HG02970 (cell line): ENCODE data around the gene PLXNA4.

Source experiments
- ATAC-seq: cut with Tn5 transposase; IDR thresholded peaks from one replicate; pipeline ENCODE4 v1.9.1; 2021; ENCODE audit warnings: mild to moderate bottlenecking, moderate library complexity, moderate number of reproducible peaks; ENCODE audit not compliant: unreplicated experiment, low FRiP score

PLXNA4 gene

DNA sequence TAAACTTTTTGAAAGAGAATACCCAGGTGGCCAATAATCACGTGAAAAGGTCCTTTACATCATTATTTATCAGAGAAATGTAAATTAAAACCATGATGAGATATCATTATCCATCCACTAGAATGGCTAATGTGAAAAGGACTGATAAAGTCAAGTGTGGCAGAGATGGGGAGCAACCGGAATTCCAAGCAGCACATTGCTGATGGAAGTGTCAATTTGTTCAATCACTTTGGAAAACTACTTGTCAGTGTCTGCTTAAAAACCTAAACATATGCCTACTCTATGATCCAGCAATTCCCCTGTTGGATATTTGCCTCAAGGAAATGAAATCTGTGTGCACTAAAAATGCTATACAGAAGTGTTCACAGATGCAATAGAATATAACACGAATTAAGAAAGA is 465.6 kb downstream of the PLXNA4 start:
- ATAC-seq, result no peak

DNA sequence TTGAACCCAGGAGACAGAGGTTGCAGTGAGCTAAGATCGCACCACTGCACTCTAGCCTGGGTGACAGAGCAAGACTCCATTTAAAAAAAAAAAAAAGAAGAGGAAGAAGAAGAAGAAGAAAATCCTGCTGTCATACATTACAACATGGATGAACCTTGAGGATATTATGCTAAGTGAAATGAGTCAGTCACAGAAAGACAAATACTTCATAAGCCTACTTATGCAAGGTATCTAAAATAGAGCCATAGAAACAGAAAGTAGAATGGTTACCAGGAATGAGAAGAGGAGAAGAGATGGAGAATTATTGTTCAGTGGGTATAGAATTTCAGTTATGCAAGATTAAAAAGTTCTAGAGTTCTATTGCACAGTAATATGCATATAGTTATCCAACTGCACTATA is 466.5 kb downstream of the PLXNA4 start:
- no peak for ATAC-seq

DNA sequence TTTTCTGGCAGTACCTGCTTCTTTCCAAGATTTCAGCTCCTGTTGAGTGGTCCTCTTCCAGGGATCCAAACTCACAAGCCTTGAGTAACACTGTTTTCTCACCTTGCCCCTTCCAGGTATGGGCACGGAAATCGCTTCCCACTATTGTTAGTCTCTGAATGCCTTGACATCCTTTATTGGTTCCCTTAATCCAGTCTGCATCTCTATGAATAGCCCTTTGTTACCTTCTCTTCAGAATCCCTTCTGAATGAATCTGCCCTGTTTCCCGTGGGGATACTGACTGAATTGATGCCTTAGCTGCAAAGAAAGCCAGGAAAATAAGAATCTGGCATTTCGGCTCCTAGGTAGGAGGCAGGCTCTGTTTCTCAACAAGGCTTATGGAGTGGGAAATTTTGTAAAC is 467.7 kb downstream of the PLXNA4 start:
- no peak for ATAC-seq

DNA sequence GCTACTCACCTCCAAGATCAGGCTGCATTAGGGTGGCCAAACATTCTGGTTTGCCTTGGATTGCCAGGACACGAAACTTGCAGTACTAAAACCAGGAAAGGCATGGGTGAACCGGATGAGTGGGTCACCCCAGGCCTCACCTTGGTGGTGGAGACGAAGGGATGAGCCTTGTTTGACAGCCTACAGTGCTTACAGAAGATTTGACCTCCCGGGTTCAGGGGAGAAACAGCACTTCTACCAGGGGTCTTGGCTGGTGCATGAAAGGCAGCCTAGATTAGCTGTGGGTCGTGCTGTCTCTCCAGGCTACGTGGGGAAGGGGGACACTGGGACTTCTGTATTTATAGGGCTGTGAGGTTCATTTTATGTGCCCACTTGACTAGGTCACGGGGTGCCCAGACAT is 469.8 kb downstream of the PLXNA4 start:
- ATAC-seq, result no peak

DNA sequence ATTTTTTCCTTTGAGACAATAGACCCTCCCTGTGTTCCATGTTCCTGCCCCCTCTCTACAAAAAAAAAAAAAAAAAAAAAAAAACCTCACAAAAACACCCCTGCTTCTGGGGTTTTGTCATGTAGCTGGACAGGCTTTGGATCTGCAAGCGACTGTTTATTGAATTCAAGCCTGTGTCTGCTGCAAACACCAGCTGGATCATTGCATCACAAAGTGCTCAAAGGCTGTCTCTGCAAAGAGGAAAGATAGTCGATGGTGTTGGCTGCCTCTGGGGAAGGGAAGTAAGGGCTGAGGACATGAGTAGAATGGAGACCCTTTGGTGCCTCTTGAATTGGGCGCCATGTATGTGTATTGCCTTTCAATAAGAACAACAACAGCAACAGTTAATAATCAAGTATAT is 471.2 kb downstream of the PLXNA4 start:
- no peak for ATAC-seq

- no peak for ATAC-seq
Observed at GRCh38 chr7:132103718-132104117, 472.6 kb downstream of the PLXNA4 start.

DNA sequence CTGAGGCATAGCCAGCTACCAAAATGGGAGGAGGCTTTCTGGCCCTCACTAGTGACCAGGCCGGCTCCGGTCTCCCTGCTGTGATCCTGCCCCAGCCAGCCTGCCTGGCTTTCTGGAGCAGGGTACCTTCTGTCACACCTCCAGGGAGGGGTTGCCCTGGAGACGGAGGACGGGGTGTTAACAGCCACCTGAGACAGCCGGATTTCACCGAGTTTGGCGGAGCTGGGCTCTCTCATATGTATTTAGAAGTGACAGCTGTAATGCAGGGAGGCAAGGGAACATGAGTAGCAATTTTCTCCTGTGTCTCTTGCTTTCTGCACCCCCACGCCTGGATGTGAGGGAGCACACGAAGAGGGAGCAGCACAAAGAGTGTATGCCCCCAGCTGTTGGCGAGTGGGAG is 473.3 kb downstream of the PLXNA4 start:
- no peak for ATAC-seq

- ATAC-seq, result no peak
Observed at GRCh38 chr7:132102391-132102790, 473.9 kb downstream of the PLXNA4 start.

DNA sequence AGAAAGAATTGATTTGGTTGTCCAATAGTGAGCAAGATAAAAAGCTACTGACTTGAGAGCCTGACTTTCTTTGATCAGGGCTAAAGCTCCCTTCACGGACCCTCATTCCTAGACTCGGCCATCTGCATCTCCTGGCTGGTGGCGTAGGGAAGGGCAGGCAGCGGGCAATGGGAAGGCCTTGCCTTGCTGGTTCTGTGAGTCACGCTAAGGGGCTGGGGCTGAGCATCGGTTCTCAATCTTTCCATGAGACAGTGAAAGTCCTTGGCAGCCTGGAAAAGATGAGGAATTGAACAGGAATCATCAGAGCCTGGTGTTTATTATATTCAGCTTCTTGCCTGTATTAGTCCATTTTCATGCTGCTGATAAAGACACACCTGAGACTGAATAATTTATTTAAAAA is 475.3 kb downstream of the PLXNA4 start:
- no peak for ATAC-seq

- no peak for ATAC-seq
Observed at GRCh38 chr7:132100483-132100882, 475.8 kb downstream of the PLXNA4 start.

GRCh38 chr7:132099163-132099562 is 477.1 kb downstream of the PLXNA4 start:
- no peak for ATAC-seq

DNA sequence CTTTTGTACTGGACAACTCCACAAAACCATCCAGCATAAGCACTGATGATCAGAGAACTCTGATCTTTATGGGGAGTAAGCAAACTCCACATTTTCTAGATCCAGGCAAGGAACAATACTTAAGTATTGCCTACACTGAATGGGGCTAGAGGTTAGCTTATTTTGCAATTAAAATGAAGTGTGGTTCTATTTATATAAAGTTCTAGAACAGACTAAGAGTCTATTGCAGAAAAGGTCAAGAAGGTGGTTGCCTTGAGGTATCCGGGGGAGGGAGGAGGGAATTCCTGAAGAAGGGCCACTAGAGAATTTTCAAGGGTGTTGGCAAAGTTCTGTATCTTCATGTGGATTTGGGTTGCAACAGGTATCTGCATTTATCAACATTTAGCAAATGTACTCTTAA is 477.9 kb downstream of the PLXNA4 start:
- no peak for ATAC-seq

GRCh38 chr7:132097550-132098134 is 478.6 kb downstream of the PLXNA4 start:
- no peak for ATAC-seq

DNA sequence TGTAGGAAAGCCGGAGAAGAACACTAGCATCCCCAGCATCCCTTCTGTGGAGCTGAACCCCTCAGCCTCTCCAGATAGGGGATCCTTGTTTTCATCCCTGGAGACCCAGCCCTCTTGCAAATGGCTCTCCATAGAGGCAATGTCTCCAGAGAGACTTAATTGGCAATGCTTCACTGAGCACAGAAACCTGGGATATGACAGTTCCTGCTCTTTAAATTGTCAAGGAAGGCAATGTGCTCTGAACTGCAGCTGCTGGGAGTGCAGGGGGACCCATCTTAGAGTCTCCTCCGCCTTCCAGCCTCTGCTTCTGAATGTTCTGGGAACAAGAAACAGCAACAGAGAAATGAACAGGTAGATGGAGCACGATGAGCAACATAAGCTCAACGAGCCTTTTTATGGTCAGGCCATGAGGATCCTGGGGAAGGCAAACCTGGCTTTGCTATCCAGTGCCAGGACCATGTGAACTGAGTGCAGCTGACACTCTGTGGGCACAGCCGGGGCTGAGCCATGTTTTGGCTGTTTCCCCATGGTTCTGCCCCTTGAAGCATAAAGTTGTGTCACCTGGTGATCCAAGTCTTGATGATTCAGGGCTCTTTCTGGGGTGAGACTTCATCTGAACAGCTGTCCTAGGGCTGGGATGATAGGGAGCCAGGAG is 481.0 kb downstream of the PLXNA4 start:
- no peak for ATAC-seq

DNA sequence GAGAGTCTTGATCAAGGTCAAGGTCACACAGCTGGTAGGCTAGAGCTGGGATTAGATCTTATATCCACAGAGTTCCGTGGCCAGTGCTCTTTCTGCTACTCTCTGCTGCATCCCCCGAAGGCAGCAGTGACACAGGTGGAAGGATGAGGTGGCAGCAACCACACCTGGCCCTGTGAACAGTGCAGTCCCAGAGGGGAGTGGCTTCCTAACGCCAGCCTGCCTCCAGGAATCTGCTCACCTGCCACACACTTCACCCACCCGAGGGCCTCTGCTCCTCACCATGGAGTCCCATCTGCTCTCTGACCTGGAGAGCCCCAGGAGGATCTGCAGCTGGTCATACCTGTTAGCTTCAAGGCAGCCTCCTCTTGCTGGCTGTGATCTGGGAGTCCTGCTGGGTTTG is 484.2 kb downstream of the PLXNA4 start:
- ATAC-seq, result no peak

DNA sequence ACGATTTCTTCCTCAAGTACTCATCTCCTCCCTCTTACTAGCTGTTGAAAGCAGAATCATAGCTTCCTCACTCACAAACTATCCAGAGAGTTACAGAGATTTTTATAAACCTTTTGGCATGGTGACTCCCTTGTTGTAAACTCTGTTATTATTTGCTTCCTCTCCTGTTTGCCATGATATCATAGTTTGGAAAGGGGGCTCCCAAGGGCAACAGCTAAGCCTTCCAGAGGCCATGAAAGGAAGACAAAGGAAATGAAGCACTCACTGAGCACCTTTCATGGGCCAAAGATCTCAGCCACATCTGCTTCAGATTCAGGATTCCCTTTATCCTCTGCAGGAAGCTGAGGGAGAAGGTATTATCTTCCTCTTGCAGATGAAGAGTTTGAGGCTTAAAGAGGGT is 484.6 kb downstream of the PLXNA4 start:
- no peak for ATAC-seq

DNA sequence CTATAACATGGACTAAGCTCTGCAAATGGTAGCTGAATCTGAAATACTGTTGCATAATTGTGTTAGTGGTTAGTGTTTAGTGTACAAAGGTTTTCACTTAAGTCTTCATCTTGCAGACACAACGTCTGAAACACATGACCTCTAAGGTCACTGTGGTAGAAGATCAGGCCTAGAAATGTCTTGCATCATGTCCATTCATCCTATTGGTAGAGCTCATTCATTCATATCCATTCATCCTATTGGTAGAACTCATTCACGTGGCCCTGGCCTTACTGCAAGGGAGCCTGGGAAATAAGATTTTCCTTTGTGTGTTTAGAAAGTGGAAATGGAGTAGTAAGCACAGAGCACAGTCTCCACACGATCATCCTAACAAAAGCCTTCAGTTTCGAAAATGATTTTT is 485.8 kb downstream of the PLXNA4 start:
- no peak for ATAC-seq

DNA sequence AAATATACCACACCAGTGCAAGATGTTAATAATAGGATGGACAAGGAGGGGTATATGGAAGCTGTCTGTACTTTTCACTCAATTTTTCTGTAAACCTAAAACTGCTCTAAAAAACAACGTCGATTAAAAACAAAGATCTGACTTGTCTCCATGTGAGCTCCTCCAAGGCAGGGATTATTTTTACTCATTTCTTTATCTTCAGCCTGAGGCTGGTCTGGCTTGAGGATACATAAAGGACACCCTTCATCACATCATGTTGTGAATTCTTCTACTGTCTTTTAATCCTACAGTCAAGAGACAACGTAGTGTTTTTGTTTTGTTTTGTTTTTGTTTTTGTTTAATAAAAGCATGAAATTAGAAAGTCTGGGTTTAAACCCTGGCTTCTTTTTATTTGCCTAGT is 486.9 kb downstream of the PLXNA4 start:
- no peak for ATAC-seq

GRCh38 chr7:132087421-132087820 is 488.8 kb downstream of the PLXNA4 start:
- no peak for ATAC-seq

DNA sequence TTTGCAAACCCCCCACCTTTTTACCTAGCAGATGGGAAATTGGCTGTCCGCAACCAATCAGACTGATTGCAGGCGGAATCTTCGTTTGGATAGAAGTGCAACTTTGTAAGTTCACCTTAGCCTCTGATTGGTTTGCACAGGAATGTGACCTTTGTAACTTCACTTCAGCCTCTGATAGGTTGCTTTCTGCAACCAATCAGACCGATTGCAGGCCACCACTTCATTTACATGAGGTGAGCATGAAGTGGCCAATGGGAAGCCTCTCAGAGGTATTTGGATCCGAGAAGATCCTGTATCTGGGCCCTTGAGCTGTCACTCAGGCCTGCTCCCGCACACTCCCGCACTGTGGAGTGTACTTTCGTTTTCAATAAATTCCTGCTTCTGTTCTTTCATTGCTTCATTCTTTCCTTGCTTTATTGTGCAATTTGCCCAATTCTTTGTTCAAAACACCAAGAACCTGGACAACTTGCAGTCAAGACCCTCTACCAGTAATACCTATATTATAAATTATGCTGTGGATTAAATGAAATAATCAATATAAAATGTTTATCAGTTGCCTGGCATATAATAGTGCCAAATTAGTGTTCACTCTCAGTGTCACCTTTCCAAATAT is 491.4 kb downstream of the PLXNA4 start:
- no peak for ATAC-seq

DNA sequence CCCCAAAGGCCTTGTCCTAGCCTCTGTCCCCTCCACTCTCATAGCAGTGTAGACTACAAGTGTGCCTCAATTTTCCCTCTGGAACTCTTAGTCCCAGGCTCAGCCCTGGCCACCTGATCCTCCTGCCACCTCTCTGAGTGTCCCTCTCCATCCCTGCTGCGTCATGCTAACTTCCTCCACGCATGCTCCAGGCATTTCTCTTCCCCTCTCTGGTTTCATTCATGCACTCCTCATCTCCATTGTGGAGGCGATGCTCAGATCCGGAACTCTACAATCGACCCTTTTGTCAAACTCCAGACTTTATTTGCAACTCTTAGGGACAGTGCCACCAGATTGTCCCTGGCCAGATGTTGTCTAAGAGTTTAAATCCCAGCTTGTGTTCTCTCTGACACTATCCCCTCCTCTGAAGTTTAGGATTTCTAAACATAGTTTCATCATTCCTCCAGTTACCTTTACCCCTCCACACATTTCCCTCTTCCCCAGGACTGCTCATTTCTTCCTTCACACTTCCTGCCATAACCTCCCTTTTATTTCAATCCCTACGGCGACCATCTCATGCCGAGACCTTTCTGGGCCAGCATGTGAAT is 492.6 kb downstream of the PLXNA4 start:
- ATAC-seq, result no peak

DNA sequence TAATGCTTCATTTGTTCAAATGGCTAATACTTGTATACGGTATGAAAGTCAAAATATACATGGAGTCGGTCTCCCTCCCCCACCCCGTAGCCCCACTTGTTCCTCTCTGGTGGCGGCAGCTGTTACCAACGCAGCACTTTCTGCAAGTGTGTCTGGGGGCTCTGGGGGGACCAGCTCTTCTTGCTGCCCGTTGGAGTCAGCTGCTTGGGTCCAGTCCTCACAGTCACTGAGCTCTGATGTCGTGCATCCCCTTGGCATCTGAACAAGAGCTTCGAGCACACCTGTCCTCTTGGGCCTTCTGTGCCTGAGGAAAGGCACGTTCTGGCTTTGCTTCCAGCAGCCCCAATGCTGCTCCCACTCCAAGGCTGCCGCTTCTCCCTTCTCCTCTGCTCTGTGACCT is 493.1 kb downstream of the PLXNA4 start:
- no peak for ATAC-seq
